Endothelial cell of umbilical vein (primary cell): ENCODE results near the gene SCN2B. TPM values are rescaled to one million over a fixed set of nuclear protein-coding genes. Genes with fewer than 3 reads are reported as not detected.

Experiments
- BruUV-seq: library from RNA; stranded (reverse); fragments of 400-500 nt; replicated peaks from 2 replicates; lab custom pipeline; 2021; lab: Mats Ljungman, UMichigan
- CTCF ChIA-PET: fragments of 300-600, 350-600 bp; sonication (Branson Sonifier 250); formaldehyde crosslinking; loops from one replicate; lab custom pipeline; 2021; ENCODE audit warnings: antibody characterized with exemption, inconsistent platforms; lab: Charles Lee
- POLR2A ChIA-PET: fragments of 300-600, 350-600 bp; sonication (Branson Sonifier 250); formaldehyde crosslinking; loops from one replicate; lab custom pipeline; 2021; ENCODE audit warnings: antibody characterized with exemption, inconsistent platforms; lab: Charles Lee
- DNase-seq: peaks from one replicate; pipeline ENCODE4 v3.0.0-alpha.2; 2011; ENCODE audit warnings: low read depth, low spot score
- FAIRE-seq: peaks from 2 replicates; lab custom pipeline; 2011; peaks lifted over from hg19 to GRCh38; lab: Jason Lieb, UNC
- H2AFZ ChIP-seq: 2 replicates; pipeline ENCODE4 v1.6.0; 2012; ENCODE audit warnings: low read depth, low read length, control low read depth, inconsistent platforms
- H3K27ac ChIP-seq: 2 replicates; pipeline ENCODE4 v1.5.1; 2011; ENCODE audit warnings: low read depth, mild to moderate bottlenecking, control low read depth, low read length, moderate library complexity; ENCODE audit not compliant: insufficient read depth
- H3K27me3 ChIP-seq, 2 experiments: 2 replicates each; pipeline versions ENCODE4 v1.6.0 to v1.6.1; 2011; ENCODE audit warnings: low read length in 2 of 2, mixed read lengths in 1 of 2; ENCODE audit not compliant: control insufficient read depth in 2 of 2, insufficient read depth in 2 of 2
- H3K36me3 ChIP-seq, 2 experiments: 2 replicates in 1 of 2; 3 replicates in 1 of 2; pipeline ENCODE4 v1.5.1; 2011; ENCODE audit warnings: low read length in 2 of 2, mild to moderate bottlenecking in 1 of 2, moderate library complexity in 1 of 2; ENCODE audit not compliant: control insufficient read depth in 2 of 2, insufficient read depth in 2 of 2; ENCODE audit errors: extremely low read depth in 1 of 2
- H3K4me1 ChIP-seq: 3 replicates; pipeline ENCODE4 v1.5.1; 2011; ENCODE audit warnings: mild to moderate bottlenecking, low read length; ENCODE audit not compliant: control insufficient read depth, insufficient read depth; ENCODE audit errors: extremely low read depth
- H3K4me2 ChIP-seq: 2 replicates; pipeline ENCODE4 v1.6.1; 2011; ENCODE audit warnings: low read length, control low read depth, mixed read lengths; ENCODE audit not compliant: insufficient read depth
- H3K4me3 ChIP-seq, 3 experiments: fragments of 200-600 bp in 1 of 3; sonication (generic), shearing (Covaris generic) in 1 of 3; replicated peaks in 1 of 3; 2 replicates each; pipeline ENCODE4 v1.5.1; 2011 to 2016; ENCODE audit warnings: control low read depth in 3 of 3, low read length in 3 of 3, mild to moderate bottlenecking in 2 of 3, inconsistent platforms in 1 of 3, low read depth in 1 of 3, moderate library complexity in 1 of 3; ENCODE audit not compliant: insufficient read depth in 1 of 3
- H3K79me2 ChIP-seq: 2 replicates; pipeline ENCODE4 v1.6.0; 2012; ENCODE audit warnings: low read length, inconsistent platforms; ENCODE audit not compliant: control insufficient read depth, insufficient read depth
- H3K9ac ChIP-seq: replicated peaks from 2 replicates; pipeline ENCODE3; 2011; ENCODE audit warnings: low read length, control low read depth; ENCODE audit not compliant: insufficient read depth; ENCODE audit errors: extremely low read depth
- H3K9me1 ChIP-seq: replicated peaks from 3 replicates; pipeline ENCODE4 v1.6.0; 2011; ENCODE audit warnings: mild to moderate bottlenecking, low read length; ENCODE audit not compliant: control insufficient read depth, insufficient read depth; ENCODE audit errors: extremely low read depth
- H3K9me3 ChIP-seq: replicated peaks from 2 replicates; pipeline ENCODE4 v1.5.1; 2012; ENCODE audit warnings: low read length, inconsistent platforms; ENCODE audit not compliant: control insufficient read depth, insufficient read depth
- H4K20me1 ChIP-seq: replicated peaks from 2 replicates; pipeline ENCODE3; 2011; ENCODE audit warnings: mild to moderate bottlenecking, low read length; ENCODE audit not compliant: control insufficient read depth, insufficient read depth; ENCODE audit errors: extremely low read depth
- CTCF ChIP-seq, 2 donors: IDR thresholded peaks; 1 replicate in 1 of 2; 2 replicates in 1 of 2; pipeline ENCODE4 v1.5.1; 2011; ENCODE audit warnings: low read length in 2 of 2, mild to moderate bottlenecking in 2 of 2, moderate library complexity in 2 of 2, control low read depth in 1 of 2, inconsistent platforms in 1 of 2, low read depth in 1 of 2; ENCODE audit not compliant: insufficient read depth in 1 of 2; ENCODE audit errors: extremely low read depth in 1 of 2
- EZH2 ChIP-seq: IDR thresholded peaks from 2 replicates; pipeline ENCODE4 v1.6.1; 2012; ENCODE audit warnings: borderline replicate concordance, low read depth, mild to moderate bottlenecking, moderate library complexity, low read length, inconsistent platforms; ENCODE audit not compliant: severe bottlenecking
- JUN ChIP-seq: IDR thresholded peaks from 2 replicates; pipeline ENCODE4 v1.6.1; 2011; ENCODE audit warnings: borderline replicate concordance, low read depth; ENCODE audit not compliant: insufficient read length, insufficient read depth
- MAX ChIP-seq: IDR thresholded peaks from 2 replicates; pipeline ENCODE4 v1.6.1; 2011; ENCODE audit not compliant: insufficient read depth, insufficient read length
- dilution Hi-C: fragments of 300-500 bp; cut with MboI; formaldehyde crosslinking; loops from one replicate; pipeline ENCODE4 v1.15.0; 2019; ENCODE audit warnings: low sequenced_read_pairs; ENCODE audit not compliant: extremely low pct_ligation_motif_present
- intact Hi-C: fragments of 100-400 bp; cut with micrococcal nuclease; formaldehyde crosslinking; loops from one replicate; pipeline ENCODE4 v1.10.0; 2022
- polyA plus RNA-seq, 4 experiments: library from polyadenylated mRNA; depleted of rRNA in 3 of 4; stranded (reverse) in 3 of 4; unstranded in 1 of 4; fragments of >200 nt; gene quantifications; 2 replicates each; pipeline versions ENCODE4 v1.2.1 to v1.2.3, GENCODE V29; 2011 to 2012; ENCODE audit warnings: missing spikeins in 1 of 4
- total RNA-seq: library from RNA; stranded (reverse); gene quantifications from 2 replicates; pipeline ENCODE4 v1.2.3, GENCODE V29; 2021

Gene SCN2B
- total and polyA plus RNA-seq, 2 donors (not counting 3 experiments of a cell fraction or from before 2014, with no cell fraction given): not detected

- no TSS peak for BruUV-seq
- no peaks in the 10 kb centered on the region for H3K4me1 ChIP-seq
- no peak overlapping the region for H3K4me3 ChIP-seq
- ChIA-PET POLR2A (no interaction called here), CTCF (no interaction called here)
- H3K9me1 ChIP-seq: no peaks in the 10 kb centered on the region
- no peak for DNase-seq
- FAIRE-seq: no peak
- H4K20me1 ChIP-seq: no peaks in the 10 kb centered on the region
- no peak overlapping the region for H3K9ac ChIP-seq
- intact Hi-C loops (no loop called here), dilution Hi-C loops (no loop called here)
- no peaks in the 10 kb centered on the region for H3K79me2 ChIP-seq
- no peak overlapping the region for H3K4me2 ChIP-seq
- no peaks in the 10 kb centered on the region for H3K36me3 ChIP-seq
- H2AFZ ChIP-seq: no peak overlapping the region
- H3K9me3 ChIP-seq: no peaks in the 10 kb centered on the region
- TF ChIP-seq CTCF (IDR thresholded peaks at IDR 0.05; ENCODE audit: extremely low read depth in 1 of 2, insufficient read depth in 1 of 2, low read depth in 1 of 2, low read length in 2 of 2) (no peak), JUN (no peak), EZH2 (no peak), MAX (no peak)
- peaks cover 26 to 27% of the 10 kb centered on the region in 2 experiments for H3K27me3 ChIP-seq
- H3K27ac ChIP-seq: no peak overlapping the region
These were observed 1.1 kb downstream of the SCN2B start for GRCh38 chr11:118175031-118175992.
